Testis (tissue), 3 donors: ENCODE measurements around the gene ETHE1. TPM values are rescaled to one million over a fixed set of nuclear protein-coding genes. Genes with fewer than 3 reads are reported as not detected.

Experiments used
- DNase-seq: peaks from one replicate; pipeline ENCODE4 v3.0.0-alpha.2; 2019
- H3K27ac ChIP-seq, 2 donors: fragments of 200-600 bp; sonication (generic); one replicate each; pipeline ENCODE4 v1.5.1; 2019
- H3K27me3 ChIP-seq: fragments of 200-600 bp; sonication (generic); one replicate; pipeline ENCODE4 v1.5.1; 2019
- H3K36me3 ChIP-seq: fragments of 200-600 bp; sonication (generic); one replicate; pipeline ENCODE4 v1.5.1; 2017; ENCODE audit warnings: low read depth; ENCODE audit errors: missing control alignments
- H3K4me1 ChIP-seq: fragments of 200-600 bp; sonication (generic); one replicate; pipeline ENCODE4 v1.5.1; 2019
- H3K4me3 ChIP-seq, 2 donors: fragments of 200-600 bp; sonication (generic); one replicate each; pipeline ENCODE4 v1.5.1; 2017 to 2019
- H3K9me3 ChIP-seq: fragments of 200-600 bp; sonication (generic); one replicate; pipeline ENCODE4 v1.5.1; 2017
- POLR2A ChIP-seq: fragments of 450-650 bp; IDR thresholded peaks from one replicate; pipeline ENCODE4 v1.6.1; 2017; ENCODE audit warnings: antibody characterized with exemption, mild to moderate bottlenecking, moderate library complexity
- WGBS, 2 donors: methylation state at CpG; one replicate each; pipeline ENCODE4 v1.1.5; 2018; 5-methylcytosine and 5-hydroxymethylcytosine counted together
- intact Hi-C: fragments of 100-400 bp; cut with DNase I; formaldehyde crosslinking; loops from one replicate; pipeline ENCODE4 v1.15.1; 2023; ENCODE audit warnings: low total_unique reads
- polyA plus RNA-seq: library from polyadenylated mRNA; stranded (reverse); fragments of 350-450 nt; fragmentation: Illumina TruSeq; extraction: RNeasy Lipid Tissue Mini Kit (QIAGEN cat#74804); gene quantifications from one replicate; pipeline ENCODE4 v1.2.3, GENCODE V29; 2014; ENCODE audit warnings: low read depth, low replicate concordance; ENCODE audit not compliant: insufficient read depth
- total RNA-seq, 2 donors: library from RNA; depleted of rRNA; stranded (reverse); fragments of >200 nt; gene quantifications; one replicate each; pipeline ENCODE4 v1.2.3, GENCODE V29; 2016
- TF ChIP-seq, protein P1 (sequence below), 3 experiments: fragments of 450-650 bp in 2 of 3; fragments of 200-600 bp in 1 of 3; sonication (generic) in 1 of 3; IDR thresholded peaks; one replicate each; pipeline ENCODE4 v1.5.1; 2016 to 2019; ENCODE audit warnings: antibody characterized with exemption in 3 of 3, mild to moderate bottlenecking in 2 of 3, moderate library complexity in 1 of 3

ETHE1 gene
- total and polyA plus RNA-seq, 3 donors from 2014 or later: 11.2 to 13.1 (median 11.5) TPM

DNA sequence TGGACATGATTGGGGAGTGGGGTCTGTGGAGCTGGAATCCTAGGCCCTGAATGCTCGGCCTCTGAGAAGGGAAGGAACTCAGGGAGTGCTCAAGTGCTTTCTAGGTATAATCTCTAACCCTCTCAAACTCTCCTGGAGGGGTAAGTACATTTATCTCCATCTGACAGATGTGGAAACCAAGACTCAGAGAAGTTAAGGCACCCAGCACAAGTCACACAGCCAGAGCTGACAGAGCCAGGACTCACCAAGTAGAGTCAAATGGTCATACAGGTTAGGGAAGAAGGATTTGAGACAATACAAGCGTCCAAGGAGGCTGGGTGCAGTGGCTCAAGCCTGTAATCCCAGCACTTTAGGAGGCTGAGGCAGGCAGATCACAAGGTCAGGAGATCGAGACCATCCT is 48.7 kb downstream of the ETHE1 start:
- no peak for TF ChIP-seq POLR2A
- TF ChIP-seq, protein P1, sequence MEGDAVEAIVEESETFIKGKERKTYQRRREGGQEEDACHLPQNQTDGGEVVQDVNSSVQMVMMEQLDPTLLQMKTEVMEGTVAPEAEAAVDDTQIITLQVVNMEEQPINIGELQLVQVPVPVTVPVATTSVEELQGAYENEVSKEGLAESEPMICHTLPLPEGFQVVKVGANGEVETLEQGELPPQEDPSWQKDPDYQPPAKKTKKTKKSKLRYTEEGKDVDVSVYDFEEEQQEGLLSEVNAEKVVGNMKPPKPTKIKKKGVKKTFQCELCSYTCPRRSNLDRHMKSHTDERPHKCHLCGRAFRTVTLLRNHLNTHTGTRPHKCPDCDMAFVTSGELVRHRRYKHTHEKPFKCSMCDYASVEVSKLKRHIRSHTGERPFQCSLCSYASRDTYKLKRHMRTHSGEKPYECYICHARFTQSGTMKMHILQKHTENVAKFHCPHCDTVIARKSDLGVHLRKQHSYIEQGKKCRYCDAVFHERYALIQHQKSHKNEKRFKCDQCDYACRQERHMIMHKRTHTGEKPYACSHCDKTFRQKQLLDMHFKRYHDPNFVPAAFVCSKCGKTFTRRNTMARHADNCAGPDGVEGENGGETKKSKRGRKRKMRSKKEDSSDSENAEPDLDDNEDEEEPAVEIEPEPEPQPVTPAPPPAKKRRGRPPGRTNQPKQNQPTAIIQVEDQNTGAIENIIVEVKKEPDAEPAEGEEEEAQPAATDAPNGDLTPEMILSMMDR (IDR thresholded peaks at IDR 0.05): no peak
- no peak for DNase-seq
- intact Hi-C loops: no loop called here
- Histone ChIP-seq H3K4me1 (no peaks in the 10 kb centered on the region), H3K36me3 (no peaks in the 10 kb centered on the region), H3K9me3 (no peaks in the 10 kb centered on the region), H3K27ac (no peak overlapping the region), H3K4me3 (no peak overlapping the region), H3K27me3 (no peaks in the 10 kb centered on the region)
- 89 to 94% methylated on average over 3 of the region's 3 CpGs for WGBS, 2 donors

DNA sequence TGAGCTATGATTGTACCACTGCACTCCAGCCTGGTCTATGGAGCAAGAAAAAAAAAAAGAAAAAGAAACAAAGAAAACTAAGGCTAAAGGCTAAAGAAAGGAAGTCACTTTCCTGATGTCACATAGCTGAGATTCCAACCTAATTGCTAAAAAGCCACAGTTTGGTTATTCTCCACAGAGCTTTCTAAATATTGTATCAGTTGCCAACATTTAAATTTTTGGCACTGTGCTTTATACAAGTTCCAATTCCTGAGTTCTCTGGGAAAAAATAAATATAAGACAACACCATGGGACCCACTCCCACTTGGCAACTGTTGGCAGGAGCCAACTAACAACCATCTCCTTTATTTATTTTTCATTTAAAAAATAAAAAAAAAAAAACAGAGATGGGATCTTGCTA is 50.4 kb downstream of the ETHE1 start:
- intact Hi-C loops: no loop called here
- H3K36me3 ChIP-seq: no peaks in the 10 kb centered on the region
- no peak for DNase-seq
- no peaks in the 10 kb centered on the region for H3K27me3 ChIP-seq
- H3K27ac ChIP-seq: no peak overlapping the region
- H3K9me3 ChIP-seq: no peaks in the 10 kb centered on the region
- H3K4me3 ChIP-seq: no peak overlapping the region
- TF ChIP-seq, protein P1 (IDR thresholded peaks at IDR 0.05): no peak
- no peak for TF ChIP-seq POLR2A
- no peaks in the 10 kb centered on the region for H3K4me1 ChIP-seq

DNA sequence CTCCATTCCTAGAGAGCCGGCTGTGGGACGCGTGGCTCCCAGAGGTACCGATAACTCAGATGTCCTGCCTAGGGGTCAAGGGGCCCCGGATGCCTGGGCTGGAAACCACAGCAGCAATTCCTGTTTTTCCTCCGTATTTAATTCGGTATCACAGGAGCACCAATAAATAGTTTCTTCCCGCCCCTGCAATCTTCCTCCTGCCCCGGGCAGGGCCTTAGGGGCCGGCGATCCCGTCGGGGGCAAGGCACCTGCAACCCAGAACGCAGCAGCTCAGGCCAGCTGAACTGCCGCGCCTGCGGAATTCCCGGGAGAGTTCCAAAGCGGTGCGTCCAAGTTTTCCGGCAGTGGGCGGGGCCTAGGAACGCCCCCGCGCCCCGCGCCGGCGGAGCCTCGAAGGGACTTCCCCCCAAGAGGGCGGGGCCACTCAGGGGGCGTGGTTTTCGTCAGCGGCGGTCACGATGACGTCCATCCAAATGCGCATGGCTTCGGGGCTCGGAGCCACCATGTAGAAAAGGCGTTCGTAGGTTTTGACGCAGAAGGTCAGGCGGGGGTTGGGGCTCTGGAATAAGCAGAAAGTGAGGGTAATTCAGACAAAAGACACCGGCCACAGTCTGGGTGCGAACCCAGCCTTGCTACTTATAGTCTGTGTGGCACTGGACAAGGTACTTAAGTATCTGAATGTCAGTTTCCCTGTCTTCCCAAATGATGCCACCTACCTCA is 51.9 kb downstream of the ETHE1 start:
- WGBS, 2 donors: 9 to 14% methylated on average over 24 to 46 of the region's 46 CpGs

DNA sequence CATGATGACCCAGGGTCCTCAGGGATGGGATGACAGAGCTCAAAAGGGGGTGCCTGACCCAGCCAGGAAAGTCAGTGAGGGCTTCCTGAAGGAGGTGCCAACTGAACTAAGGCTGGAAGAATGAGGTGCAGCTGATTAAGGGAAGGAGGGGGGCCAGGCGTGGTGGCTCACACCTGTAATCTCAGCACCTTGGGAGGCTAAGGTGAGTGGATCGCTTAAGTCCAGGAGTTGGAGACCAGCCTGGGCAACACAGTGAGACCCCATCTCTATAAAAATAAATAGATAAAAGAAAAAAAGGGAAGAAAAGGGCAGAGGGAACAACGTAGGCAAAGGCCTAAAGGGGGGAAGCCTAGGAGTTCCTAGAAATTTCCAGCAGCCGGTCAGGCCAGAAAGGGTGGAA is 52.5 kb downstream of the ETHE1 start:
- intact Hi-C loops: no loop called here

More for the DNA sequence above, 51.9 kb downstream of the ETHE1 start:
- Histone ChIP-seq H3K9me3 (no peaks in the 10 kb centered on the region), H3K4me3 (peak overlapping the region; percentile 27 to 46), H3K27ac (peak overlapping the region; percentile 13 to 68), H3K27me3 (no peaks in the 10 kb centered on the region), H3K36me3 (no peaks in the 10 kb centered on the region), H3K4me1 (no peaks in the 10 kb centered on the region)
- no peak for TF ChIP-seq POLR2A
- TF ChIP-seq, protein P1 (IDR thresholded peaks at IDR 0.05): no peak
- intact Hi-C loops: no loop called here
- DNase-seq: peak; percentile 93

More for the DNA sequence above, 52.5 kb downstream of the ETHE1 start:
- H3K27ac ChIP-seq: peak overlapping the region; percentile 13 to 68
- DNase-seq: no peak
- H3K36me3 ChIP-seq: no peaks in the 10 kb centered on the region
- no peaks in the 10 kb centered on the region for H3K9me3 ChIP-seq
- H3K4me3 ChIP-seq: no peak overlapping the region
- 49 to 58% methylated on average over 4 of the region's 4 CpGs for WGBS, 2 donors
- H3K4me1 ChIP-seq: no peaks in the 10 kb centered on the region
- TF ChIP-seq POLR2A: no peak
- TF ChIP-seq, protein P1 (IDR thresholded peaks at IDR 0.05): no peak
- H3K27me3 ChIP-seq: no peaks in the 10 kb centered on the region
